ENCODE results near the gene BNC1.

DNA sequence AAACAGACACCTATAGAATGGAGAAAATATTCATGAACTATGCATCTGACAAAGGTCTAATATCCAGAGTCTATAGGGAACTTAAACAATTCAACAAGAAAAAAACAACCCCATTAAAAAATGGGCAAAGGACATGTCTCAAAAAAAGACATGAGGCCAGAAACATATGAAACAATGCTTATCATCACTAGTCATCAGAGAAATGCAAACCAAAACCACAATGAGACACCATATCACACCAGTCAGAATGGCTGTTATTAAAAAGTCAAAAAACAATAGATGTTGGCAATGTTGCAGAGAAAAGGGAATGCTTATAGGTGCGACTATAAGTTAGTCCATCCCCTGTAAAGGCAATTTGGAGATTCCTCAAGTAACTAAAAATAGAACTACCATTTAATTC lies 65.4 kb downstream of the BNC1 start:
- TF ChIP-seq, protein P1, sequence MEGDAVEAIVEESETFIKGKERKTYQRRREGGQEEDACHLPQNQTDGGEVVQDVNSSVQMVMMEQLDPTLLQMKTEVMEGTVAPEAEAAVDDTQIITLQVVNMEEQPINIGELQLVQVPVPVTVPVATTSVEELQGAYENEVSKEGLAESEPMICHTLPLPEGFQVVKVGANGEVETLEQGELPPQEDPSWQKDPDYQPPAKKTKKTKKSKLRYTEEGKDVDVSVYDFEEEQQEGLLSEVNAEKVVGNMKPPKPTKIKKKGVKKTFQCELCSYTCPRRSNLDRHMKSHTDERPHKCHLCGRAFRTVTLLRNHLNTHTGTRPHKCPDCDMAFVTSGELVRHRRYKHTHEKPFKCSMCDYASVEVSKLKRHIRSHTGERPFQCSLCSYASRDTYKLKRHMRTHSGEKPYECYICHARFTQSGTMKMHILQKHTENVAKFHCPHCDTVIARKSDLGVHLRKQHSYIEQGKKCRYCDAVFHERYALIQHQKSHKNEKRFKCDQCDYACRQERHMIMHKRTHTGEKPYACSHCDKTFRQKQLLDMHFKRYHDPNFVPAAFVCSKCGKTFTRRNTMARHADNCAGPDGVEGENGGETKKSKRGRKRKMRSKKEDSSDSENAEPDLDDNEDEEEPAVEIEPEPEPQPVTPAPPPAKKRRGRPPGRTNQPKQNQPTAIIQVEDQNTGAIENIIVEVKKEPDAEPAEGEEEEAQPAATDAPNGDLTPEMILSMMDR (IDR thresholded peaks at IDR 0.05): no peak
- no peak for TF ChIP-seq EP300 (IDR thresholded peaks at IDR 0.05)
- no peak for TF ChIP-seq POLR2A (IDR thresholded peaks at IDR 0.05)
- no peak for TF ChIP-seq POLR2AphosphoS5 (IDR thresholded peaks at IDR 0.05)

Measured in stomach (tissue), 4 donors.